GM19438 (cell line): ENCODE results near the gene CHST7.

ENCODE experiments used
- ATAC-seq: cut with Tn5 transposase; IDR thresholded peaks from one replicate; pipeline ENCODE4 v1.9.1; 2021; ENCODE audit warnings: low read depth; ENCODE audit not compliant: unreplicated experiment

CHST7 gene

GRCh38 chrX:46572340-46572936 lies 1.1 kb upstream of the CHST7 start:
- peak; percentile 47 for ATAC-seq

- ATAC-seq = peak; percentile 33
These were observed 568 bp downstream of the CHST7 start for GRCh38 chrX:46573892-46574773.

- no peak for ATAC-seq
These were observed 1.3 kb downstream of the CHST7 start for GRCh38 chrX:46574774-46575381.

- no peak for ATAC-seq
These were observed 2.0 kb downstream of the CHST7 start for GRCh38 chrX:46575586-46575985.

- ATAC-seq = no peak
These were observed 2.4 kb downstream of the CHST7 start for GRCh38 chrX:46575991-46576392.

GRCh38 chrX:46576458-46576857 lies 2.9 kb downstream of the CHST7 start:
- ATAC-seq = no peak

- ATAC-seq = no peak
These were observed 3.8 kb downstream of the CHST7 start for GRCh38 chrX:46577221-46578005.

- no peak for ATAC-seq
These were observed 5.7 kb downstream of the CHST7 start for GRCh38 chrX:46579250-46579649.

GRCh38 chrX:46580613-46581012 lies 7.0 kb downstream of the CHST7 start:
- no peak for ATAC-seq

- no peak for ATAC-seq
These were observed 8.8 kb downstream of the CHST7 start for GRCh38 chrX:46582325-46582724.

- ATAC-seq = no peak
These were observed 9.4 kb downstream of the CHST7 start for GRCh38 chrX:46582966-46583365.

- ATAC-seq = no peak
These were observed 11.2 kb downstream of the CHST7 start for GRCh38 chrX:46584736-46585135.

GRCh38 chrX:46587158-46587557 lies 13.6 kb downstream of the CHST7 start:
- peak; percentile 52 for ATAC-seq

- ATAC-seq = no peak
These were observed 14.2 kb downstream of the CHST7 start for GRCh38 chrX:46587753-46588171.

- ATAC-seq = no peak
These were observed 14.7 kb downstream of the CHST7 start for GRCh38 chrX:46588263-46588662.

GRCh38 chrX:46589977-46590723 lies 16.6 kb downstream of the CHST7 start:
- ATAC-seq = no peak

- ATAC-seq = no peak
These were observed 21.5 kb downstream of the CHST7 start for GRCh38 chrX:46595084-46595483.

GRCh38 chrX:46597208-46597607 lies 23.6 kb downstream of the CHST7 start:
- no peak for ATAC-seq

- no peak for ATAC-seq
These were observed 24.2 kb downstream of the CHST7 start for GRCh38 chrX:46597771-46598170.

- no peak for ATAC-seq
These were observed 25.5 kb downstream of the CHST7 start for GRCh38 chrX:46599051-46599560.
